ENCODE data around the gene U2AF2.

Gene U2AF2

GRCh38 chr19:55624109-55625003, 30.5 kb upstream of the U2AF2 start, which contains the start of gene ZNF784:
TSS of gene ZNF784 (minus strand) at chr19:55624566. CDS start at chr19:55624561, 5 bp downstream.
- Histone ChIP-seq H3K36me3 (replicated peaks; ENCODE audit: low read depth, low read length) (peaks cover 12% of the 10 kb centered on the region), H2AFZ (ENCODE audit: low read depth, low read length) (peak within 1 kb of the TSS; percentile 89), H3K4me2 (ENCODE audit: low read length) (peak within 1 kb of the TSS; percentile 83), H3K27me3 (ENCODE audit: low read depth, low read length) (no peaks in the 10 kb centered on the region), H4K20me1 (ENCODE audit: insufficient read depth, low read length) (0 out of 2 replicates have a peak, but pooled peaks cover 2% of the 10 kb centered on the region), H3K4me1 (ENCODE audit: low read length) (peaks cover 20% of the 10 kb centered on the region), H3K9ac (ENCODE audit: low read length) (peak within 1 kb of the TSS; percentile 76), H3K9me3 (ENCODE audit: insufficient read depth, low read length) (no peaks in the 10 kb centered on the region), H3K4me3 (ENCODE audit: low read length) (peak within 1 kb of the TSS; percentile 81), H3K79me2 (ENCODE audit: low read length) (no peaks in the 10 kb centered on the region), H3K27ac (ENCODE audit: low read length) (peak within 1 kb of the TSS; percentile 73)
- TF ChIP-seq EZH2phosphoT487 (IDR thresholded peaks at IDR 0.05; ENCODE audit: low read depth) (no peak), CTCF (IDR thresholded peaks at IDR 0.05; ENCODE audit: low read depth, low read length) (no peak)

GRCh38 chr19:55625004-55625326, 29.9 kb upstream of the U2AF2 start:
- no peaks in the 10 kb centered on the region for H3K9me3 ChIP-seq (ENCODE audit: insufficient read depth, low read length)
- H2AFZ ChIP-seq (ENCODE audit: low read depth, low read length), result peak overlapping the region; percentile 89
- H3K4me1 ChIP-seq (ENCODE audit: low read length), result peaks cover 20% of the 10 kb centered on the region
- no peak for TF ChIP-seq CTCF (IDR thresholded peaks at IDR 0.05; ENCODE audit: low read depth, low read length)
- TF ChIP-seq EZH2phosphoT487 (IDR thresholded peaks at IDR 0.05; ENCODE audit: low read depth), result no peak
- peak overlapping the region; percentile 81 for H3K4me3 ChIP-seq (ENCODE audit: low read length)
- H3K79me2 ChIP-seq (ENCODE audit: low read length), result no peaks in the 10 kb centered on the region
- peak overlapping the region; percentile 76; the same call in 1 of the 2 replicates for H3K9ac ChIP-seq (ENCODE audit: low read length)
- peaks cover 9% of the 10 kb centered on the region for H3K36me3 ChIP-seq (replicated peaks; ENCODE audit: low read depth, low read length)
- H3K27ac ChIP-seq (ENCODE audit: low read length), result no peak overlapping the region
- peak overlapping the region; percentile 83 for H3K4me2 ChIP-seq (ENCODE audit: low read length)
- no peaks in the 10 kb centered on the region for H3K27me3 ChIP-seq (ENCODE audit: low read depth, low read length)
- no peaks in the 10 kb centered on the region for H4K20me1 ChIP-seq (ENCODE audit: insufficient read depth, low read length)

- H3K4me3 ChIP-seq (ENCODE audit: low read length), result 0 out of 2 replicates have a peak overlapping the region, but pooled peaks have one; percentile 20
- H3K27ac ChIP-seq (ENCODE audit: low read length), result no peak overlapping the region
- no peak overlapping the region for H3K9ac ChIP-seq (ENCODE audit: low read length)
- peaks cover 20% of the 10 kb centered on the region for H3K4me1 ChIP-seq (ENCODE audit: low read length)
- H4K20me1 ChIP-seq (ENCODE audit: insufficient read depth, low read length), result no peaks in the 10 kb centered on the region
- H3K4me2 ChIP-seq (ENCODE audit: low read length), result peak overlapping the region; percentile 47
- H3K79me2 ChIP-seq (ENCODE audit: low read length), result no peaks in the 10 kb centered on the region
- H2AFZ ChIP-seq (ENCODE audit: low read depth, low read length), result no peak overlapping the region
- no peaks in the 10 kb centered on the region for H3K27me3 ChIP-seq (ENCODE audit: low read depth, low read length)
- H3K9me3 ChIP-seq (ENCODE audit: insufficient read depth, low read length), result no peaks in the 10 kb centered on the region
- TF ChIP-seq EZH2phosphoT487 (IDR thresholded peaks at IDR 0.05; ENCODE audit: low read depth) (no peak), CTCF (IDR thresholded peaks at IDR 0.05; ENCODE audit: low read depth, low read length) (no peak)
- no peaks in the 10 kb centered on the region for H3K36me3 ChIP-seq (replicated peaks; ENCODE audit: low read depth, low read length)
These were observed 28.5 kb upstream of the U2AF2 start for GRCh38 chr19:55626350-55626749.

- H3K9ac ChIP-seq (ENCODE audit: low read length), result no peak overlapping the region
- H3K4me2 ChIP-seq (ENCODE audit: low read length), result peak overlapping the region; percentile 51
- TF ChIP-seq EZH2phosphoT487 (IDR thresholded peaks at IDR 0.05; ENCODE audit: low read depth) (no peak), CTCF (IDR thresholded peaks at IDR 0.05; ENCODE audit: low read depth, low read length) (peak; percentile 95)
- H3K36me3 ChIP-seq (replicated peaks; ENCODE audit: low read depth, low read length), result no peaks in the 10 kb centered on the region
- peak overlapping the region; percentile 53 for H2AFZ ChIP-seq (ENCODE audit: low read depth, low read length)
- H3K4me1 ChIP-seq (ENCODE audit: low read length), result peaks cover 23% of the 10 kb centered on the region
- H4K20me1 ChIP-seq (ENCODE audit: insufficient read depth, low read length), result no peaks in the 10 kb centered on the region
- peaks cover 31% of the 10 kb centered on the region for H3K79me2 ChIP-seq (ENCODE audit: low read length)
- H3K27me3 ChIP-seq (ENCODE audit: low read depth, low read length), result no peaks in the 10 kb centered on the region
- H3K4me3 ChIP-seq (ENCODE audit: low read length), result peak overlapping the region; percentile 64
- H3K9me3 ChIP-seq (ENCODE audit: insufficient read depth, low read length), result no peaks in the 10 kb centered on the region
- H3K27ac ChIP-seq (ENCODE audit: low read length), result no peak overlapping the region
These were observed 22.4 kb upstream of the U2AF2 start for GRCh38 chr19:55632463-55632834.

Data from OCI-LY3 (cell line).